Heart right ventricle (tissue), 16 donors: ENCODE measurements around the gene FALEC. TPM values are rescaled to one million over a fixed set of nuclear protein-coding genes. Genes with fewer than 3 reads are reported as not detected.

Experiments used
- ATAC-seq, 8 donors: fragments of 200-7000 bp; cut with Tn5 transposase; one replicate each; pipeline ENCODE4 v1.9.1; 2020; ENCODE audit warnings: mild to moderate bottlenecking in 8 of 8, moderate library complexity in 8 of 8, moderate number of reproducible peaks in 1 of 8
- DNase-seq, 2 donors: peaks; one replicate each; pipeline ENCODE4 v3.0.0-alpha.2; 2020
- H3K27ac ChIP-seq, 10 donors: fragments of 200-600 bp; sonication (generic) in 2 of 10; one replicate each; pipeline versions ENCODE4 v1.5.0 to v1.8.0; 2020 to 2022; ENCODE audit warnings: mild to moderate bottlenecking in 3 of 10
- H3K27me3 ChIP-seq, 7 donors: fragments of 200-600 bp; one replicate each; pipeline ENCODE4 v1.8.0; 2021 to 2022; ENCODE audit warnings: mild to moderate bottlenecking in 2 of 7
- H3K36me3 ChIP-seq, 9 donors: fragments of 200-600 bp; sonication (generic) in 1 of 9; one replicate each; pipeline versions ENCODE4 v1.5.0 to v1.8.0; 2020 to 2022; ENCODE audit warnings: mild to moderate bottlenecking in 2 of 9
- H3K4me1 ChIP-seq, 9 donors: fragments of 200-600 bp; sonication (generic) in 1 of 9; one replicate each; pipeline versions ENCODE4 v1.5.0 to v1.8.0; 2020 to 2022; ENCODE audit warnings: mild to moderate bottlenecking in 4 of 9
- H3K4me3 ChIP-seq, 10 donors: fragments of 200-600 bp; sonication (generic) in 2 of 10; one replicate each; pipeline versions ENCODE4 v1.5.0 to v1.8.0; 2020 to 2022; ENCODE audit warnings: mild to moderate bottlenecking in 7 of 10, moderate library complexity in 2 of 10
- H3K9me3 ChIP-seq, 11 donors: fragments of 200-600 bp in 10 of 11; sonication (generic) in 2 of 11; one replicate each; pipeline versions ENCODE4 v1.5.0 to v1.8.0; 2013 to 2022; ENCODE audit warnings: mild to moderate bottlenecking in 2 of 11, control low read depth in 1 of 11, moderate library complexity in 1 of 11
- CTCF ChIP-seq, 9 donors: fragments of 200-600 bp; sonication (generic) in 2 of 9; IDR thresholded peaks; one replicate each; pipeline versions ENCODE4 v1.5.0 to v1.8.0; 2021 to 2022; ENCODE audit warnings: antibody characterized with exemption in 9 of 9, mild to moderate bottlenecking in 5 of 9, moderate library complexity in 1 of 9
- WGBS, 2 donors: extraction: QIAGEN DNeasy Blood & Tissue Kit; methylation state at CpG; one replicate each; pipeline ENCODE4 v1.1.7; 2013; ENCODE audit warnings: inconsistent platforms in 1 of 2; 5-methylcytosine and 5-hydroxymethylcytosine counted together
- intact Hi-C, 10 donors: fragments of 100-400 bp; cut with DNase I; formaldehyde crosslinking; loops; one replicate each; pipeline versions ENCODE4 v1.11.1 to v1.14.2; 2022
- polyA plus RNA-seq, 2 donors: library from polyadenylated mRNA; stranded (reverse); fragments of 200-250 nt; gene quantifications; one replicate each; pipeline ENCODE4 v1.2.3, GENCODE V29; 2013
- total RNA-seq, 10 donors: library from RNA; stranded (reverse); fragmentation: NEBNext Ultra II Directional in 3 of 10; extraction: Animal tissue kit (Norgen Biotek cat#: 25700) in 3 of 10; gene quantifications; one replicate each; pipeline versions ENCODE4 v1.2.1 to v1.2.4, GENCODE V29; 2021 to 2023
- donor health status: Arrhythmogenic right ventricular cardiomyopathy.
- donor health status: ischemic (EF 13 %, LVEDD 7.1; RV severe dilation, severe dysfunction).
- donor health status: healthy with polysubstance abuse.
- donor health status: DM: no; HTN: yes; CAD: no.
- donor health status: DM: no; HTN: no; CAD: no.
- donor health status: ischemic (EF 25% LVEDD 6.9; RV normal size, moderate dysfunction).
- donor health status: ischemic (EF 25% LVEDD 5.7; RV mildly dilated, moderate dysfunction).
- donor health status: healthy.
- donor health status: DM: yes; HTN: yes; CAD: no.
- donor health status: Ischemic cardiomyopathy.
- donor health status: ischemic (EF 35%, LVEDD 5.7; RV mildly dilated, moderate dysfunction).
- donor health status: nonischemic (EF 11% LVEDD 7.7; RV severe dilation, severe dysfunction).
- donor health status: DM: yes; HTN: yes; CAD: no.
- donor health status: PGD.
- donor health status: ischemic (EF 29% LVEDD 5.4; RV normal size, mild dysfunction).
- donor health status: nonischemic (EF 23%, LVEDD 6.1; RV moderate dilation, normal function).

The FALEC gene
- total and polyA plus RNA-seq, 12 donors = 0.46 to 0.60 TPM; not detected in 10

GRCh38 chr1:150536836-150537731 is 21.5 kb downstream of the FALEC start:
- Histone ChIP-seq H3K9me3 (no peaks in the 10 kb centered on the region), H3K4me3 (no peak overlapping the region), H3K36me3 (no peaks in the 10 kb centered on the region), H3K27ac (peak overlapping the region in 1 of 10 donors; percentile 36), H3K4me1 (peaks cover 2 to 48% (median 19%) of the 10 kb centered on the region in 9 donors), H3K27me3 (no peaks in the 10 kb centered on the region)
- intact Hi-C loops = loop anchor here in 2 of 10 donors (5.0 to 10.0 kb wide), 2 partner anchors 62 to 65 kb away; no protein-coding TSS in a partner anchor
- 96% methylated on average over 12 of the region's 12 CpGs for WGBS, 2 donors
- DNase-seq = no peak
- TF ChIP-seq CTCF (IDR thresholded peaks at IDR 0.05) = no peak
- no peak for ATAC-seq

- H3K4me3 ChIP-seq = no peak overlapping the region
- no peaks in the 10 kb centered on the region for H3K27me3 ChIP-seq
- whole genome bisulfite sequencing, 2 donors = 69 to 74% methylated on average over 17 of the region's 17 CpGs
- peaks cover 0 to 39% (median 15%) of the 10 kb centered on the region in 9 donors for H3K4me1 ChIP-seq
- ATAC-seq (peak in 2 of 8 donors; percentile 26 to 43), DNase-seq (no peak)
- intact Hi-C loops = loop anchor here in 2 of 10 donors (5.0 to 10.0 kb wide), 2 partner anchors 63 to 66 kb away; no protein-coding TSS in a partner anchor
- TF ChIP-seq CTCF (IDR thresholded peaks at IDR 0.05) = no peak
- peak overlapping the region in 3 of 10 donors; percentile 9 to 36 (median 26) for H3K27ac ChIP-seq
- no peaks in the 10 kb centered on the region for H3K9me3 ChIP-seq
- H3K36me3 ChIP-seq = no peaks in the 10 kb centered on the region
These were observed 22.5 kb downstream of the FALEC start for GRCh38 chr1:150537732-150538684.

GRCh38 chr1:150543500-150544143 is 28.1 kb downstream of the FALEC start:
- ATAC-seq = peak in 5 of 8 donors; percentile 23 to 71 (median 62)
- no peaks in the 10 kb centered on the region for H3K27me3 ChIP-seq
- H3K36me3 ChIP-seq = no peaks in the 10 kb centered on the region
- TF ChIP-seq CTCF (IDR thresholded peaks at IDR 0.05) = no peak
- peaks cover 0 to 13% (median 6%) of the 10 kb centered on the region in 9 donors for H3K4me1 ChIP-seq
- intact Hi-C loops = loop anchor here in 1 of 10 donors (10.0 kb wide), 1 partner anchor 259 kb away; the partner anchor contains the start of gene CIART
- peak in 1 of 2 donors; percentile 52 for DNase-seq
- peak overlapping the region in 2 of 10 donors; percentile 9 to 26 for H3K27ac ChIP-seq
- no peaks in the 10 kb centered on the region for H3K9me3 ChIP-seq
- 73 to 77% methylated on average over 13 of the region's 13 CpGs for WGBS, 2 donors
- no peak overlapping the region for H3K4me3 ChIP-seq
